DMS53 treated with DMSO at 0.1 percent for 48 hours (cell line): ENCODE measurements around the gene LAMC1.

Experiments
- DNase-seq: peaks from one replicate; lab custom pipeline; 2025; ENCODE audit not compliant: unreplicated experiment; lab: John Stamatoyannopoulos, UW

Gene LAMC1

DNA sequence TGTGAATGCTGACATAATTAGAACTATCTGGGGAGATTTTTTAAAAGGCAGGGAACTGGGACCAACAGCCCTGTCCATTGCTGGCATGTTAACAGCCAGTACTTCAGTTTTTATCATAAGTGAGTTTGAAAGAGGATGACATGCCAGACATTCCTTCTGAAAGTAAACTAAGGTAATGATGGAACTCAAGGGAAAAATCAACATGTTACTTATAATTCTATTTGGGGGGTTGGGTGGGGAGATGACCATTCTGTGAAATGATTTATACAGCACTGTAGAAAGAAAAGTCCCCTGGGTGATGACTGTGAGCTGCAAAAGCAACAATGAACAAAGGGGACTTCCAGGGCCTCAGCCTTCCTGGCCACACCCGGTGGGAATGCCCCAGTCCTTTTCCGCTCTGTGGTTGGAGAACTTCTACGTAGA is 157.4 kb downstream of the LAMC1 start:
- DNase-seq: no peak

DNA sequence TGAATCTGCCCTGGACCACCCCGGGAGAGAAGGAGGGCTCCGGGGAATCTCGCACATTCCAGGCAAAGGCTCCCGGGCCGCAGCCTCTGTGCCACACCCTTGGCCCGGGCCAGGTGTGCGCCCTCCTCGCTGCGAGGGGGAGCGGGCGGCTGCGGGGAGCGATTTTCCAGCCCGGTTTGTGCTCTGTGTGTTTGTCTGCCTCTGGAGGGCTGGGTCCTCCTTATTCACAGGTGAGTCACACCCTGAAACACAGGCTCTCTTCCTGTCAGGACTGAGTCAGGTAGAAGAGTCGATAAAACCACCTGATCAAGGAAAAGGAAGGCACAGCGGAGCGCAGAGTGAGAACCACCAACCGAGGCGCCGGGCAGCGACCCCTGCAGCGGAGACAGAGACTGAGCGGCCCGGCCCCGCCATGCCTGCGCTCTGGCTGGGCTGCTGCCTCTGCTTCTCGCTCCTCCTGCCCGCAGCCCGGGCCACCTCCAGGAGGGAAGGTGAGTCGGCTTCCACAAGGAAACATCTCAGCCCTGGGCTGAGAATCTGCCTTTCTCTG is 162.8 kb downstream of the LAMC1 start, which contains the start of gene LAMC2:
Gene LAMC2, plus strand, starts transcription at position 324 of the 550 bp plus-strand sequence. Its CDS starts 89 bp downstream, at position 413.
- DNase-seq: peak; percentile 88

DNA sequence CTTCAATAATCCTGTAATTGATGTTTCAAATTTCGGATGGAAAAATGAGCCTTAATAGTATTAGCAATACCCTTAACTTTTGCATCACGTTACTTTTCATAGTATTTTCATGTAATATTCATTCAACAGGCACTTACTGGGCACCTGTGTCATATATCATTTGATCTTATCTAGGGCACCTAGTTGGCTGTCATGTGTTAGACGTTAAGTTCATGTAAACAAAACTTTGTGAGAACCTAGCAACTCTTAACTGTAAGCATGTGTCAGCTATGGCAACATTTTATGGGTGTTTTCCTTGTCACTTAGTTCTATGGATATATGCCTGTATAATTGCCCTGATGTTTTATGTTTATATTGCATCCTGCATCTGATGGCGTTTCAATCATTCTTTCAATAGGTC is 163.6 kb downstream of the LAMC1 start:
- DNase-seq: no peak

DNA sequence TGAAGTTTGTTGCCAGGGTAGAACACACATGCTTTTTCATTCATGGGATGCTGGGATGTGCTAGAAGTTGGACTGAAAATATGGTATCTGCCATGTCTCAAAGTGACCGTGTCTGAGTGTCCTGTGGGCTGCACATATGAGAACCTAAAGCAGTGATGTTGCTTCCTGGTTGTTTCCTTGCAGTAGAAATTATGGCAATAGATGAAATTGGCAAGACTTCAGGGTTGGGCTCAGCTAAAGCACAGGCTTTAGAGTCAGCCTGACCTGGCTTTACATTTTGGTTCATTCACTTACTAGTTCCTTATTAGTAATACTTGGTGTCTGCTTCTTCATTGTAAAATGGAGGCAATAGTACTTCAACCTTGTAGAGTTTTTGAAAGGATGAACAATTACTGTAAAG is 165.0 kb downstream of the LAMC1 start:
- DNase-seq: no peak

DNA sequence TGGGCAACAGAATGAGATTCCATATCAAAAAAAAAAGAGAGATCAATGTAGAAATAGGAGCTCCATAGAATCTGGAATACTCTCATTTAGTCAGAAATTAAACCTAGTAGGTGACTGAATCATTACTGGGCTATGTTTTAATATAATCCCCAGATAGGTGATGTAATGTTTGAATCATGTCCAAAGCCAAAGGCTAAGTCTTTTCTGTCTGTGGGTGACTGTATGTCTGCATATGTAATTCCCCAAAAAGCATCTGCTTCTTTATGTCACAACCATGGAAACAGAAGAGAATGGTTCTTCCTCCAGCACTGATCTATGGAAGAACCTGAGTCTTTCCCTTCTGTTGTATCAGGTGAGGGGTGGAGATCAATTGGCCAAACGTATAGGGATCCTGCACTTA is 168.6 kb downstream of the LAMC1 start:
- no peak for DNase-seq

DNA sequence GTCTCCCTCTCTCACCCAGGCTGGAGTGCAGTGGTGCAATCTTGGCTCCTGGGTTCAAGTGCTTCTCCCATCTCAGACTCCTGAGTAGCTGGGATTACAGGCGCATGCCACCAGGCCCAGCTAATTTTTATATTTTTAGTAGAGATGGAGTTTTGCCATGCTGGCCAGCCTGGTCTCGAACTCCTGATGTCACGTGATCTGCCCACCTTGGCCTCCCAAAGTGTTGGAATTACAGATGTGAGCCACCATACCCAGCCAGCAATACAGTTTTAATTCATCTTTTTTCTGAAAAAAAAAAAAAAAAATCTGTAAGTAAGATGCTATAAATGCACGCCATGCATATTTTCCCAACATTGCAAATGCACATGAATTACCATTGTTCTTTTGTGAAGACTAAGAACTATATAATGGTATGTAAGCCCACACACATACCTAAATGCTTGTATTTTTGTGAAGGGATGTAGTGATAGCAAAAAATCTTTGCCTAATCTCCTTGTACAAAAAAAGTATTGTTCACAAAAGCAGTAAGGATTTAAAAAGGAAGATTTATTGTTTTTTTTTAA is 170.8 kb downstream of the LAMC1 start:
- DNase-seq: no peak

DNA sequence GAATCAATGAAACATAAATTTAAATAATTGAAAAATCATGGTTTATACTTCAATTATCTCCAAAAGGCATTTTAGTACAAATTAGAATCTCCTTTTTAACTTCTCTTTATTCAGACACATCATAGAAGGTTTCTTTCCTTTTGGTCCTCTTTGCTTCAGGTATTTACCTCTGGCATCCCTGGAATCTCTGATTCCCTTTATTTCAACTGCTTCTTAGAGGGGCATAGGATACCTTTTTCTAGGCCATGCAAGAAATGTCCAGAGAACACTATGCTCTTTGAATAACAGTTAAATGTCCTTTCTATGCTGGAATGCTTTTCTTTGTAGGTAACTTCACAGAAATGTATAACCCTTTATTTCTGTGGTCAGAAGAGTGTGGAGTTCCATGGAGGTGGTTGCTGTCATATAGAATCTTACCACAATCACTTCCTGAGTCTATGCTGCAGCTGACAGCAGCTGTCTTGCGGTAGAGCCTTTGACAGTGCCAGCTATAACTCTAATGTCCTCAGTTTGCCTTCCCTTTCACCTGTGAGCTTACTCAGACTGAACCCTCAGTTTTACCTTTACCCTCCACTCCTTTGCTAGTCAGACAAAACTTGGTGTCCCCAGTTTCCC is 171.4 kb downstream of the LAMC1 start:
- peak; percentile 57 for DNase-seq

DNA sequence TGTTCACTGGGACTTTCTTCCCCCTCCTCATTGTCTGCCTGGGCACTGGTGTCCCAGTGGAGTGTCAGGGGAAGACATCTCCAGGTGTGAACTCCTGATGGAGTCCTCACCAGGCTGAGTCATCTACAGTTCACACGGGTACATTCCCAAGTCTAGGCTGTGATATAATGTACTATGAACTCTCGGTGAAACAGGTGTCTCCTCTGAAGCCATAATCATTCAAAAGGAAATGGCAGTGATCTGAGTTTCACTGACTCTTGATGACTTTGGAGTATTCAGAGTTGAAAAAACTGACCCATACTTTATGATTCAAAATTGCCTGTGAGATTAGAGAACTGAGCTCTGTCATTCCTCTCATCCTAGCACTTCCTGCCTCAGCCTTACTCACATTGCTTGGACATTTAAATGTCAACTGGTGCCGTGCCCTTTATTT is 171.9 kb downstream of the LAMC1 start:
- peak; percentile 83 for DNase-seq
